GM10266 (cell line): ENCODE results near the gene TMEM170B.

ENCODE experiments used
- DNase-seq: peaks from one replicate; pipeline ENCODE4 v3.0.0; 2012; ENCODE audit errors: extremely low spot score
- TF ChIP-seq, protein P1 (sequence below): IDR thresholded peaks from 2 replicates; pipeline ENCODE4 v1.5.1; 2012; ENCODE audit warnings: mild to moderate bottlenecking, low read depth; ENCODE audit not compliant: control insufficient read depth, insufficient read depth; ENCODE audit errors: missing control alignments

The TMEM170B gene

GRCh38 chr6:11604215-11604614 is 66.7 kb downstream of the TMEM170B start:
- DNase-seq, result no peak
- TF ChIP-seq, protein P1, sequence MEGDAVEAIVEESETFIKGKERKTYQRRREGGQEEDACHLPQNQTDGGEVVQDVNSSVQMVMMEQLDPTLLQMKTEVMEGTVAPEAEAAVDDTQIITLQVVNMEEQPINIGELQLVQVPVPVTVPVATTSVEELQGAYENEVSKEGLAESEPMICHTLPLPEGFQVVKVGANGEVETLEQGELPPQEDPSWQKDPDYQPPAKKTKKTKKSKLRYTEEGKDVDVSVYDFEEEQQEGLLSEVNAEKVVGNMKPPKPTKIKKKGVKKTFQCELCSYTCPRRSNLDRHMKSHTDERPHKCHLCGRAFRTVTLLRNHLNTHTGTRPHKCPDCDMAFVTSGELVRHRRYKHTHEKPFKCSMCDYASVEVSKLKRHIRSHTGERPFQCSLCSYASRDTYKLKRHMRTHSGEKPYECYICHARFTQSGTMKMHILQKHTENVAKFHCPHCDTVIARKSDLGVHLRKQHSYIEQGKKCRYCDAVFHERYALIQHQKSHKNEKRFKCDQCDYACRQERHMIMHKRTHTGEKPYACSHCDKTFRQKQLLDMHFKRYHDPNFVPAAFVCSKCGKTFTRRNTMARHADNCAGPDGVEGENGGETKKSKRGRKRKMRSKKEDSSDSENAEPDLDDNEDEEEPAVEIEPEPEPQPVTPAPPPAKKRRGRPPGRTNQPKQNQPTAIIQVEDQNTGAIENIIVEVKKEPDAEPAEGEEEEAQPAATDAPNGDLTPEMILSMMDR, result no peak

GRCh38 chr6:11604836-11605506 is 67.4 kb downstream of the TMEM170B start:
- TF ChIP-seq, protein P1, result no peak
- DNase-seq, result no peak

- DNase-seq, result no peak
- TF ChIP-seq, protein P1, result no peak
Observed at GRCh38 chr6:11605507-11605905, 68.0 kb downstream of the TMEM170B start.

DNA sequence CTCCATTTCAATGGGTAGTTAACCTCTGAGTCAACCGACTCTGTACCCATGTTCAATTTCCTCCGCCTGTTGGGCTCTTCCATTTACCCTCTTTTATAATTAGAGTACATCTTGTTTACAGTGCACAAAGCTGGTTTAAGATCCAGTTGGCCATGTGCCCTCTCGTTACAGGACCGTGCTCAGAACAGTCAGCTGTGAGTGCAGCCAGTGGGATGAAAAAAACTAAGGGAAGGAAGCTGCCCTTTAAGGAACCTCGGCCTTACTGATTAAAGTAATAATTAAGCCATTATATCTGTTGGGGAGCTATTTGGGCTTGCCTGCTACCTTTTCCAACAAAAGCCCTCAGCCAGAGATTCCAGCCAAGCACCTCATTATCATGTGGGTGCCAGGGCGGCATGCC is 68.8 kb downstream of the TMEM170B start:
- TF ChIP-seq, protein P1, result no peak
- DNase-seq, result no peak

- TF ChIP-seq, protein P1, result no peak
- DNase-seq, result no peak
Observed at GRCh38 chr6:11607383-11607782, 69.8 kb downstream of the TMEM170B start.

GRCh38 chr6:11608600-11609323 is 71.2 kb downstream of the TMEM170B start:
- TF ChIP-seq, protein P1, result no peak
- no peak for DNase-seq
